Neural cell (in vitro differentiated cells): ENCODE data around the gene SLC16A1.

ENCODE experiments used
- EP300 ChIP-seq: fragments of 450-650 bp; conservative IDR thresholded peaks from 2 replicates; pipeline ENCODE4 v1.6.1; 2014; ENCODE audit warnings: antibody characterized with exemption, mild to moderate bottlenecking, moderate library complexity; ENCODE audit not compliant: poor library complexity, severe bottlenecking
- EZH2 ChIP-seq: fragments of 200-600, 300-800 bp; shearing (Covaris generic), sonication (generic); IDR thresholded peaks from 2 replicates; pipeline ENCODE4 v1.6.1; 2014; ENCODE audit warnings: antibody characterized with exemption, low read length, borderline replicate concordance, mild to moderate bottlenecking; ENCODE audit not compliant: insufficient read depth, poor library complexity, severe bottlenecking
- POLR2AphosphoS5 ChIP-seq: IDR thresholded peaks from 2 replicates; pipeline ENCODE4 v1.6.1; 2012
- REST ChIP-seq: IDR thresholded peaks from 2 replicates; pipeline ENCODE4 v1.6.1; 2012; ENCODE audit warnings: borderline replicate concordance
- TAF1 ChIP-seq: IDR thresholded peaks from 2 replicates; pipeline ENCODE4 v1.6.1; 2012; ENCODE audit warnings: low read depth
- TF ChIP-seq, protein P1 (sequence below): fragments of 450-650 bp; IDR thresholded peaks from 2 replicates; pipeline ENCODE4 v1.5.1; 2014; ENCODE audit warnings: antibody characterized with exemption, mild to moderate bottlenecking, moderate library complexity; ENCODE audit not compliant: poor library complexity, severe bottlenecking

DNA sequence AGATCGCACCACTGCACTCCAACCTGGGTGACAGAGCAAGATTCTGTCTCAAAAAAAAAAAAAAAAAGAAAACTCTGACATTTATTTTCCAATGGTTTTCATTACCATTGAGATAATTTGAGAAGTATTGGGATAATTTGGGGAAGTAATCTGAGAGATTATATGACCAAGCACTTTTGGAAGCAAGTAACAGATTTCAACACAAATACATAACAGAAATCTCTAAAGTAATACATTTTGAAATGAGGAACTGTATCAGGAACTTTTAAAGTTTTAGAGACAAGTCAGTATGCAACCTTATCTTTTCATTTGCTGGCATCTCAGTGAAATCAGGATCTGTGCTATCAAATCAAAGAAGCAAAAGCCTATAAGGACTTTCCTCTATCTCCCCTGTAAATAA is 25.4 kb upstream of the SLC16A1 start:
- TF ChIP-seq, protein P1, sequence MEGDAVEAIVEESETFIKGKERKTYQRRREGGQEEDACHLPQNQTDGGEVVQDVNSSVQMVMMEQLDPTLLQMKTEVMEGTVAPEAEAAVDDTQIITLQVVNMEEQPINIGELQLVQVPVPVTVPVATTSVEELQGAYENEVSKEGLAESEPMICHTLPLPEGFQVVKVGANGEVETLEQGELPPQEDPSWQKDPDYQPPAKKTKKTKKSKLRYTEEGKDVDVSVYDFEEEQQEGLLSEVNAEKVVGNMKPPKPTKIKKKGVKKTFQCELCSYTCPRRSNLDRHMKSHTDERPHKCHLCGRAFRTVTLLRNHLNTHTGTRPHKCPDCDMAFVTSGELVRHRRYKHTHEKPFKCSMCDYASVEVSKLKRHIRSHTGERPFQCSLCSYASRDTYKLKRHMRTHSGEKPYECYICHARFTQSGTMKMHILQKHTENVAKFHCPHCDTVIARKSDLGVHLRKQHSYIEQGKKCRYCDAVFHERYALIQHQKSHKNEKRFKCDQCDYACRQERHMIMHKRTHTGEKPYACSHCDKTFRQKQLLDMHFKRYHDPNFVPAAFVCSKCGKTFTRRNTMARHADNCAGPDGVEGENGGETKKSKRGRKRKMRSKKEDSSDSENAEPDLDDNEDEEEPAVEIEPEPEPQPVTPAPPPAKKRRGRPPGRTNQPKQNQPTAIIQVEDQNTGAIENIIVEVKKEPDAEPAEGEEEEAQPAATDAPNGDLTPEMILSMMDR = no peak
- TF ChIP-seq REST = no peak
- no peak for TF ChIP-seq TAF1
- no peak for TF ChIP-seq POLR2AphosphoS5
- no peak for TF ChIP-seq EP300
- TF ChIP-seq EZH2 = no peak
